Lung (tissue), 12 donors: ENCODE measurements around the gene SELENOM. TPM values are rescaled to one million over a fixed set of nuclear protein-coding genes. Genes with fewer than 3 reads are reported as not detected.

Experiments used
- ATAC-seq: fragments of 200-7000 bp; cut with Tn5 transposase; one replicate; pipeline ENCODE4 v1.9.1; 2020; ENCODE audit warnings: moderate number of reproducible peaks; ENCODE audit not compliant: insufficient read depth, low FRiP score
- DNase-seq, 3 donors: peaks; one replicate each; pipeline ENCODE4 v3.0.0-alpha.2; 2013 to 2017
- H3K27ac ChIP-seq, 2 donors: one replicate each; pipeline ENCODE4 v1.5.1; 2013; ENCODE audit warnings: mild to moderate bottlenecking in 2 of 2, moderate library complexity in 2 of 2, control low read depth in 1 of 2, inconsistent platforms in 1 of 2, low read depth in 1 of 2, low read length in 1 of 2
- H3K27me3 ChIP-seq, 3 donors: one replicate each; pipeline ENCODE4 v1.5.1; 2013; ENCODE audit warnings: low read length in 2 of 3; ENCODE audit not compliant: control insufficient read depth in 3 of 3, insufficient read depth in 3 of 3
- H3K36me3 ChIP-seq, 4 donors: one replicate each; pipeline ENCODE4 v1.5.1; 2013; ENCODE audit warnings: low read length in 4 of 4, mild to moderate bottlenecking in 1 of 4, moderate library complexity in 1 of 4; ENCODE audit not compliant: control insufficient read depth in 4 of 4, insufficient read depth in 4 of 4
- H3K4me1 ChIP-seq, 5 donors: one replicate each; pipeline ENCODE4 v1.5.1; 2013; ENCODE audit warnings: low read length in 5 of 5, mild to moderate bottlenecking in 2 of 5, moderate library complexity in 1 of 5; ENCODE audit not compliant: control insufficient read depth in 5 of 5, insufficient read depth in 5 of 5
- H3K4me3 ChIP-seq: one replicate; pipeline ENCODE4 v1.5.1; 2013; ENCODE audit warnings: mild to moderate bottlenecking, control low read depth, moderate library complexity
- H3K9ac ChIP-seq, 2 donors: one replicate each; pipeline ENCODE4 v1.5.1; 2013; ENCODE audit warnings: low read length in 2 of 2, control low read depth in 1 of 2; ENCODE audit not compliant: insufficient read depth in 1 of 2
- H3K9me3 ChIP-seq, 4 donors: one replicate each; pipeline ENCODE4 v1.5.1; 2013; ENCODE audit warnings: low read length in 3 of 4, mild to moderate bottlenecking in 1 of 4, moderate library complexity in 1 of 4; ENCODE audit not compliant: control insufficient read depth in 4 of 4, insufficient read depth in 3 of 4
- WGBS, 2 donors: extraction: QIAGEN DNeasy Blood & Tissue Kit; methylation state at CpG; one replicate each; pipeline ENCODE4 v1.1.7; 2013; 5-methylcytosine and 5-hydroxymethylcytosine counted together
- polyA plus RNA-seq, 2 donors: library from polyadenylated mRNA; stranded (reverse); fragments of 200-250 nt; gene quantifications; one replicate each; pipeline ENCODE4 v1.2.1, GENCODE V29; 2013
- total RNA-seq, 2 donors: library from RNA; depleted of rRNA in 1 of 2; stranded (reverse); fragments of >200 nt in 1 of 2; gene quantifications; one replicate each; pipeline ENCODE4 v1.2.1, GENCODE V29; 2014 to 2021
- TF ChIP-seq, protein P1 (sequence below): IDR thresholded peaks from 2 replicates; pipeline ENCODE4 v1.5.1; 2012; ENCODE audit warnings: mild to moderate bottlenecking; ENCODE audit errors: control extremely low read depth, extremely low read depth
- donor health status: control.
- donor health status: control.
- donor health status: Bipolar disorder and iron deficiency.
- donor health status: healthy.
- donor health status: DM: yes; HTN: yes; CAD: no.

SELENOM gene
- total and polyA plus RNA-seq, 4 donors: 26.6 to 159 (median 147) TPM

DNA sequence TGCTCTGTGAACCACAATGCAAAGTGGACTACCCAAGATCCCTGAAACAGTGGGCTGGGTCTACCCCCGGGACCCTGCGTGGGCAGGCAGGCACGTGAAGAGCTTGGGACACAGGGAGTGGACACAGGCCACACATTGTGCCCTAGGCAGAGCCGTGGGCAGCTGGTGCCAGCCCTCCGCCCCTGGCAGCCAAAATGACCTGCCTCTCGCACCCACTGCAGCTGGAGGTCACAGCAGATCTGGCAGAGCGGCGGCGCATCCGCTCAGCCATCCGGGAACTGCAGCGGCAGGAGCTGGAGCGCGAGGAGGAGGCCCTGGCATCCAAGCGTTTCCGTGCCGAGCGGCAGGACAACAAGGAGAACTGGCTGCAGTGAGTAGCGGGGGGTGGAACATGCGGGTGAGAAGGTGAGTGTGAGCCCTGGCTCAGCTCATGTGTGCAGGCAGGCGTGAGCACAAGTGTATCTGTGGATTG is 19.6 kb downstream of the SELENOM start:
- Histone ChIP-seq H3K27me3 (no peaks in the 10 kb centered on the region), H3K4me1 (peaks cover 7 to 22% (median 14%) of the 10 kb centered on the region in 5 donors), H3K9me3 (no peaks in the 10 kb centered on the region), H3K27ac (no peak overlapping the region), H3K9ac (no peak overlapping the region), H3K36me3 (peaks cover 4 to 48% (median 43%) of the 10 kb centered on the region in 4 donors), H3K4me3 (no peak overlapping the region)
- TF ChIP-seq, protein P1, sequence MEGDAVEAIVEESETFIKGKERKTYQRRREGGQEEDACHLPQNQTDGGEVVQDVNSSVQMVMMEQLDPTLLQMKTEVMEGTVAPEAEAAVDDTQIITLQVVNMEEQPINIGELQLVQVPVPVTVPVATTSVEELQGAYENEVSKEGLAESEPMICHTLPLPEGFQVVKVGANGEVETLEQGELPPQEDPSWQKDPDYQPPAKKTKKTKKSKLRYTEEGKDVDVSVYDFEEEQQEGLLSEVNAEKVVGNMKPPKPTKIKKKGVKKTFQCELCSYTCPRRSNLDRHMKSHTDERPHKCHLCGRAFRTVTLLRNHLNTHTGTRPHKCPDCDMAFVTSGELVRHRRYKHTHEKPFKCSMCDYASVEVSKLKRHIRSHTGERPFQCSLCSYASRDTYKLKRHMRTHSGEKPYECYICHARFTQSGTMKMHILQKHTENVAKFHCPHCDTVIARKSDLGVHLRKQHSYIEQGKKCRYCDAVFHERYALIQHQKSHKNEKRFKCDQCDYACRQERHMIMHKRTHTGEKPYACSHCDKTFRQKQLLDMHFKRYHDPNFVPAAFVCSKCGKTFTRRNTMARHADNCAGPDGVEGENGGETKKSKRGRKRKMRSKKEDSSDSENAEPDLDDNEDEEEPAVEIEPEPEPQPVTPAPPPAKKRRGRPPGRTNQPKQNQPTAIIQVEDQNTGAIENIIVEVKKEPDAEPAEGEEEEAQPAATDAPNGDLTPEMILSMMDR: no peak
- WGBS, 2 donors: 95 to 97% methylated on average over 21 of the region's 21 CpGs
- ATAC-seq (no peak), DNase-seq (no peak)

- TF ChIP-seq, protein P1: no peak
- Histone ChIP-seq H3K36me3 (peaks cover 4 to 38% (median 34%) of the 10 kb centered on the region in 4 donors), H3K27me3 (no peaks in the 10 kb centered on the region), H3K4me3 (no peak overlapping the region), H3K27ac (peak overlapping the region in 1 of 2 donors; percentile 26), H3K9ac (no peak overlapping the region), H3K9me3 (no peaks in the 10 kb centered on the region), H3K4me1 (peaks cover 7 to 32% (median 19%) of the 10 kb centered on the region in 5 donors)
- no peak for ATAC-seq
- no peak for DNase-seq
- WGBS, 2 donors: 78 to 80% methylated on average over 8 of the region's 8 CpGs
Observed at GRCh38 chr22:31086703-31087330, 20.6 kb downstream of the SELENOM start.

- ATAC-seq (no peak), DNase-seq (no peak)
- Histone ChIP-seq H3K27me3 (no peaks in the 10 kb centered on the region), H3K9me3 (no peaks in the 10 kb centered on the region), H3K4me3 (no peak overlapping the region), H3K4me1 (peaks cover 7 to 35% (median 19%) of the 10 kb centered on the region in 5 donors), H3K27ac (peak overlapping the region; percentile 45 to 49), H3K9ac (peak overlapping the region in 1 of 2 donors; percentile 61), H3K36me3 (peaks cover 4 to 30% (median 26%) of the 10 kb centered on the region in 4 donors)
- 84 to 90% methylated on average over 3 of the region's 3 CpGs for WGBS, 2 donors
- TF ChIP-seq, protein P1: no peak
Observed at GRCh38 chr22:31085928-31086327, 21.4 kb downstream of the SELENOM start.
